Activated naive CD4-positive, alpha-beta T cell treated with anti-CD3 and anti-CD28 coated beads, Interleukin-2, amount 50 U/mL, for 24 hours (primary cell): ENCODE results near the gene SLCO3A1.

ENCODE experiments used
- H3K27ac Mint-ChIP-seq: one replicate; pipeline ENCODE4 v1.8.0; 2021; ENCODE audit warnings: mild to moderate bottlenecking, mixed read lengths
- H3K27me3 Mint-ChIP-seq: one replicate; pipeline ENCODE4 v1.8.0; 2021; ENCODE audit warnings: mixed read lengths
- H3K36me3 Mint-ChIP-seq: one replicate; pipeline ENCODE4 v1.8.0; 2021; ENCODE audit warnings: mixed read lengths
- H3K4me1 Mint-ChIP-seq: one replicate; pipeline ENCODE4 v1.8.0; 2021; ENCODE audit warnings: mixed read lengths
- H3K4me3 Mint-ChIP-seq: one replicate; pipeline ENCODE4 v1.8.0; 2021; ENCODE audit warnings: mild to moderate bottlenecking, mixed read lengths
- H3K9me3 Mint-ChIP-seq: one replicate; pipeline ENCODE4 v1.8.0; 2021; ENCODE audit warnings: mixed read lengths

SLCO3A1 gene

GRCh38 chr15:91867581-91868026, 14.1 kb downstream of the SLCO3A1 start:
- Mint-ChIP-seq H3K36me3 (no peaks in the 10 kb centered on the region), H3K27ac (peak overlapping the region; percentile 79), H3K27me3 (no peaks in the 10 kb centered on the region), H3K4me3 (peak overlapping the region; percentile 44), H3K9me3 (no peaks in the 10 kb centered on the region), H3K4me1 (peaks cover 84% of the 10 kb centered on the region)

DNA sequence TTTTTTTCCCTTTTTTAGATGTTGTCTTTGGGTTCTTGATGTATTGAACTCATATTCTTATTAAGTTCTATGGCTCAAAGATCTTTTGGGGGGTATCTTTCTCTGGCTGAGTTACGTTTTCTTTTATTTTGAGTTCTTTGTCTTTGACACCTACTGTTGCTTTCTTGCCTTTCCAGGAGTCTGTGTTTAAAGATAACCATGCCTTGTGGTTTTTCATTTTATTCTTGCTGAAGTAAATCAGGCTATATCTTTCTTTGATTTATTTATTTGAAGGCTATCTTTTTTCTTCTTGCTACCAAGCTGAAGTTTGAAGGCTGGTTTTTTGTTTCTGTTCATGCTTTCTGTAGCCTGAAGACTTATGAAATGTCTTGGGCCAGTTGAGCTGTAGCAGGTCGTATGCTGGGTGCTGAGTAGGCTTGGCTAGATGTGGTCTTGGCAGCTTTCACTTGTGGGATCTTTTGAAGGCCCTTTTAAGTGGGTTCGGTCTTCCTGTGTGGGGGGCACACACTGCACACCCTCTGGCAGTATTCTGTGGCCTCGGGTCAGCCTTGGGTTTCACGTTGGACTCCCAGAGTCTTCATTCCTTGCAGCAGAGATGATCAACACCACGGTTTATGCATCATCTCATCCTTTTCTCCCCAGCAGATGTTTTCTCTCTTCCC, 17.5 kb downstream of the SLCO3A1 start:
- Mint-ChIP-seq H3K9me3 (no peaks in the 10 kb centered on the region), H3K4me3 (peak overlapping the region; percentile 23), H3K27ac (no peak overlapping the region), H3K27me3 (no peaks in the 10 kb centered on the region), H3K4me1 (peaks cover 75% of the 10 kb centered on the region), H3K36me3 (peaks cover 2% of the 10 kb centered on the region)

DNA sequence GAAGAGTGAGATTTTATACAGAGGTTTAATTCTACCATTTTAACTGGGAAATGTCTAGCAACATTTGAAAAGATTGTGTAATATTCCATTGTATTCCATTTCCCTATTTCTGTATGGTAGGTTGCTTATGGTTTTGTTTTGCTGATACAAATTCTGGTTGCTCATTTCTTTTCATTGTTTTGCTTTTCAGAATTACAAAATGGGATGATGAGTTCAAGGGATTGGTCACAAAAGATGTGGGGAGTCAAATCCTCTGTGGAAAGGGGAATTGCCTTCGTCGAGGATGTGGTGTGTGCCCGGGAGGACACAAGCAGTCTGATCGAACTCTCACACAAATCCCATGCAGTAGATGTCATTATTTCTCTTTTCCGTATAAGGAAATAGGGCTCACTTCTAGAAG, 18.3 kb downstream of the SLCO3A1 start:
- no peak overlapping the region for H3K27ac Mint-ChIP-seq
- H3K36me3 Mint-ChIP-seq: peaks cover 4% of the 10 kb centered on the region
- no peak overlapping the region for H3K4me3 Mint-ChIP-seq
- no peaks in the 10 kb centered on the region for H3K27me3 Mint-ChIP-seq
- no peaks in the 10 kb centered on the region for H3K9me3 Mint-ChIP-seq
- peaks cover 67% of the 10 kb centered on the region for H3K4me1 Mint-ChIP-seq

GRCh38 chr15:91872356-91873137, 19.0 kb downstream of the SLCO3A1 start:
- Mint-ChIP-seq H3K4me1 (peaks cover 64% of the 10 kb centered on the region), H3K9me3 (no peaks in the 10 kb centered on the region), H3K27ac (no peak overlapping the region), H3K36me3 (peaks cover 9% of the 10 kb centered on the region), H3K4me3 (no peak overlapping the region), H3K27me3 (no peaks in the 10 kb centered on the region)

GRCh38 chr15:91873138-91873536, 19.6 kb downstream of the SLCO3A1 start:
- H3K4me3 Mint-ChIP-seq: no peak overlapping the region
- peaks cover 62% of the 10 kb centered on the region for H3K4me1 Mint-ChIP-seq
- no peak overlapping the region for H3K27ac Mint-ChIP-seq
- H3K9me3 Mint-ChIP-seq: no peaks in the 10 kb centered on the region
- peaks cover 9% of the 10 kb centered on the region for H3K36me3 Mint-ChIP-seq
- H3K27me3 Mint-ChIP-seq: no peaks in the 10 kb centered on the region

DNA sequence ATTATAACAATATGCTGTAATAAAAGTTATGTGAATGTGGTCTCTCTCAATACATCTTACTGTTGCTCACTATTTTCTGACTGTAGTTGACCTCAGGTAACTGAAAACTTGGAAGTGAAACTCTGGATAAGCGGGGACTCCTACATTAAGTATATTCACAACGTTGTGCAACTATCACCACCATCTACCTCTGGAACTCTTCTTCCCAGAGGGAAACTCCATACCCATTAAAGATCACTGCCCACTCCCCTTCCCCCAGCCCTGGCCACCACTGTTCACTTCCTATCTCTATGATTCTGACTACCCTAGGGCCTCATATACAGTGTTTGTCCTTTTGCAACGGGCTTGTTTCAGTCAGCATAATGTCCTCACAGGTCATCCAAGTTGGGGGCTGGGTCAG, 20.7 kb downstream of the SLCO3A1 start:
- Mint-ChIP-seq H3K9me3 (no peaks in the 10 kb centered on the region), H3K4me3 (no peak overlapping the region), H3K27me3 (no peaks in the 10 kb centered on the region), H3K4me1 (peaks cover 58% of the 10 kb centered on the region), H3K27ac (no peak overlapping the region), H3K36me3 (peaks cover 9% of the 10 kb centered on the region)

DNA sequence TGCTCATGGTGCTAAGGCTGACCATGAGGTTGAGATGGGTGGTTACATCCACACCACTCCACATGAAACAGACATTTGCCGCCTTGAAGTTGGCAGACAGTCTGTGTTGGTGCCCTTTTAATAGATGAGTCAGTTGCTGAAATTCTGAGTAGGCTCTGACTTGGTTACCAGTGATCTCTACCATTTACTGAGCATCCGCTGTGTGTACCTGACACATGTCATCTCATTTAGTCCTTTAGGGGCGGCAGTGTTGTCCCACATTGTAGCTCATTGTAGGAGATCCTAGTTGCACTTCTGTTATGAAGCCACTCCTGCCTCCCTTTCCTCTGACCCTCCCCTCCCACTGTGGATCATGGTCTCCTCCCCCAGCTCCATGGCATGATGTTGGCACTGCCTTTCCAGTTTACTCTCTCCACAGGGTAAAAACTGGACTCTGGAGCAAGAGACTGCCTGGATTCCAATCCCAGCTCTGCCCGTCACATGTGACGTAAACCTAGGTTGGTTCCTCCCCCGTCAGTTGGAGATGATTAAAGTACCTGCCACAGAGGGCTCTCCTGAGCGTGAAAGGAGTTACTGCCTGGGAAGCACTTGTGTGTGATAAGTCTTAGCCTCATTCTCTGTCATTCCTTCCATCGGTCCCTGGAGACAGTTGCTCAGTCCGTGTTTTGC, 21.6 kb downstream of the SLCO3A1 start:
- no peaks in the 10 kb centered on the region for H3K9me3 Mint-ChIP-seq
- peaks cover 55% of the 10 kb centered on the region for H3K4me1 Mint-ChIP-seq
- no peak overlapping the region for H3K4me3 Mint-ChIP-seq
- no peak overlapping the region for H3K27ac Mint-ChIP-seq
- no peaks in the 10 kb centered on the region for H3K27me3 Mint-ChIP-seq
- peaks cover 9% of the 10 kb centered on the region for H3K36me3 Mint-ChIP-seq

DNA sequence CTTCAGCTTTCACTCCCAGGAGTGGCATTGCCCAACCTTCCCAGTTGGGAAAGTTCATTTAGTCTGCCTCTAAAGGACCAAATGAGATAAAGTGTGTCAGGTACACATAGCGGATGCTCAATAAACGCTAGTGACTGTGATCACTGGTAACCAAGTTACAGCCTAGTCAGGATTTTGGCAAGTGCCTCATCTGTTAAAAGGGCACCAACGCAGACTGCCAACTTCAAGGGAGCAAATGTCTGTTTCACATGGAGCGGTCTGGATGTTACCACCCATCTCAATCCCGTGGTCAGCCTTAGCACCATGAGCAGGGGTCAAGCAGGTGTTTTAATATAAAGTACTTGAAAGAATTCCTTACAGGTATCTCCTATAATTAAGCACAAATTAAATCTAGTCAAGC, 22.7 kb downstream of the SLCO3A1 start:
- Mint-ChIP-seq H3K9me3 (no peaks in the 10 kb centered on the region), H3K4me1 (peaks cover 56% of the 10 kb centered on the region), H3K36me3 (peaks cover 9% of the 10 kb centered on the region), H3K27me3 (no peaks in the 10 kb centered on the region), H3K4me3 (no peak overlapping the region), H3K27ac (no peak overlapping the region)

- H3K36me3 Mint-ChIP-seq: peaks cover 9% of the 10 kb centered on the region
- H3K27ac Mint-ChIP-seq: no peak overlapping the region
- H3K9me3 Mint-ChIP-seq: no peaks in the 10 kb centered on the region
- H3K27me3 Mint-ChIP-seq: no peaks in the 10 kb centered on the region
- peaks cover 53% of the 10 kb centered on the region for H3K4me1 Mint-ChIP-seq
- H3K4me3 Mint-ChIP-seq: no peak overlapping the region
Observed at GRCh38 chr15:91878319-91878870, 24.9 kb downstream of the SLCO3A1 start.

DNA sequence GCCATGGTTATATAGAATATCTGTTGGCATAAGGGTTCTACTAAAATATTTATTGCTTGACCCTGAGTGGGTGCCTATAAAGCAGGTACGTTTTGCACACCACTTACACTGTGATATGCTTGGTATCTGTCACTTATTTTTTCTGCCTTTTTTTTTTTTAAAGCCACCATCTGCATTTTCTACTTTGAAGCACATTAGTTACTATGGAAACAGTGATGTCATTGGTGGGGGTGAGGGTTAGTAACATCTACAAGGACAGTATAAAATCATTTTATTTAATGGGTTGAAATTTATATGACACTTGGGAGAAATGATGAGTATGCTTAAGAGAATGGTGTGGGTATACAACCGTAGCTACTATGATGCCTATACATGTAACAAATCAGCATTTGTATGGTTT, 25.6 kb downstream of the SLCO3A1 start:
- Mint-ChIP-seq H3K9me3 (no peaks in the 10 kb centered on the region), H3K27me3 (no peaks in the 10 kb centered on the region), H3K36me3 (peaks cover 6% of the 10 kb centered on the region), H3K27ac (no peak overlapping the region), H3K4me1 (peaks cover 47% of the 10 kb centered on the region), H3K4me3 (no peak overlapping the region)

- H3K27ac Mint-ChIP-seq: no peak overlapping the region
- peaks cover 6% of the 10 kb centered on the region for H3K36me3 Mint-ChIP-seq
- no peak overlapping the region for H3K4me3 Mint-ChIP-seq
- no peaks in the 10 kb centered on the region for H3K27me3 Mint-ChIP-seq
- H3K4me1 Mint-ChIP-seq: peaks cover 36% of the 10 kb centered on the region
- no peaks in the 10 kb centered on the region for H3K9me3 Mint-ChIP-seq
Observed at GRCh38 chr15:91880373-91880772, 26.9 kb downstream of the SLCO3A1 start.

DNA sequence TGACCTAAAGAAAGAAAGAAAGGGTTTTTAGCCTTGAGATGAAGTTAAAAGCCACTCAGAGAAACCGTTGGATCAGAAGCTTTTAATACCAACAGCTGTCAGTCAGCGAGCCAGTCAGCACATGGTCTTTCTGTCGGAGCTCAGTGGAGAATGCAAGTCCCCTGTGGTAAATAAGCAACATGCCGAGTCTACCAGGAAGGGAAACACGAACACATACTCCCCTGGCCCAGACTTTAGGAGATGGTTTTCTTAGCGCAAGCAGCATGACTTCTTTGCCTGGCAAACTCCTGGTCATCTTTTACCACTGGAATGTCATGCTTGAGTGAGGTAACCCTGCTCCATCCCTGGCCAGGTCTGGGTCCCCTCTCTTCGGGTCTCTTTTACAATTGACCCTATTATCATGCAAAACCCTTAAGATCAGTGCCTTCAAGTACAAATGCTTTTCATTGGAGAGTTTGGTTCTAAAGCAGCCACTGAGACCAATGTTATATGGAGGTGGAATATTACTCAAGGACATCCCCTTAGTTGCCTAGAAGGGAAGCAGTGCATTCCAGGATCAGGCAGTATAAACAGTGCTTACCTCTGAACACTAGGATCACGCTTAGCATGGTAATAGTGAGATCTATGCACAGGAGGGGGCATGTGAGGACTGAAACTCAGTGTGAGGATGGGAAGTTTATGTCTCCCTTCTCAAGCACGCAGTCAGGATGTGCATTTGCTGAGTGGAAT, 28.2 kb downstream of the SLCO3A1 start:
- Mint-ChIP-seq H3K4me3 (no peak overlapping the region), H3K9me3 (no peaks in the 10 kb centered on the region), H3K4me1 (peaks cover 43% of the 10 kb centered on the region), H3K36me3 (peaks cover 5% of the 10 kb centered on the region), H3K27ac (no peak overlapping the region), H3K27me3 (no peaks in the 10 kb centered on the region)

GRCh38 chr15:91882858-91883586, 29.5 kb downstream of the SLCO3A1 start:
- Mint-ChIP-seq H3K4me1 (peaks cover 49% of the 10 kb centered on the region), H3K9me3 (no peaks in the 10 kb centered on the region), H3K36me3 (no peaks in the 10 kb centered on the region), H3K27me3 (no peaks in the 10 kb centered on the region), H3K27ac (no peak overlapping the region), H3K4me3 (no peak overlapping the region)

- Mint-ChIP-seq H3K9me3 (no peaks in the 10 kb centered on the region), H3K4me1 (peaks cover 53% of the 10 kb centered on the region), H3K27me3 (no peaks in the 10 kb centered on the region), H3K4me3 (no peak overlapping the region), H3K27ac (no peak overlapping the region), H3K36me3 (no peaks in the 10 kb centered on the region)
Observed at GRCh38 chr15:91884606-91885005, 31.1 kb downstream of the SLCO3A1 start.

GRCh38 chr15:91885054-91885453, 31.5 kb downstream of the SLCO3A1 start:
- Mint-ChIP-seq H3K4me3 (no peak overlapping the region), H3K4me1 (peaks cover 52% of the 10 kb centered on the region), H3K27me3 (no peaks in the 10 kb centered on the region), H3K27ac (no peak overlapping the region), H3K36me3 (no peaks in the 10 kb centered on the region), H3K9me3 (no peaks in the 10 kb centered on the region)
